Type B pancreatic cell (in vitro differentiated cells): ENCODE measurements around the gene ACTL8. TPM values are rescaled to one million over a fixed set of nuclear protein-coding genes. Genes with fewer than 3 reads are reported as not detected.

Experiments used
- DNase-seq: peaks from one replicate; pipeline ENCODE4 v3.0.0; 2021; ENCODE audit warnings: mixed read lengths; ENCODE audit not compliant: unreplicated experiment; ENCODE audit errors: extremely low spot score
- H3K27ac Mint-ChIP-seq: 2 replicates; pipeline ENCODE4 v1.8.0; 2021; ENCODE audit warnings: mild to moderate bottlenecking, mixed read lengths
- H3K27me3 Mint-ChIP-seq: 2 replicates; pipeline ENCODE4 v1.8.0; 2021; ENCODE audit warnings: mixed read lengths
- H3K36me3 Mint-ChIP-seq: 2 replicates; pipeline ENCODE4 v1.8.0; 2021; ENCODE audit warnings: mixed read lengths
- H3K4me1 Mint-ChIP-seq: one replicate; pipeline ENCODE4 v1.8.0; 2021; ENCODE audit warnings: mixed read lengths; ENCODE audit not compliant: unreplicated experiment
- H3K4me3 Mint-ChIP-seq: 2 replicates; pipeline ENCODE4 v1.8.0; 2021; ENCODE audit warnings: mild to moderate bottlenecking, mixed read lengths
- H3K9me3 Mint-ChIP-seq: 2 replicates; pipeline ENCODE4 v1.8.0; 2021; ENCODE audit warnings: mixed read lengths
- CTCF ChIP-seq: fragments of 200-600 bp; sonication (generic); conservative IDR thresholded peaks from 2 replicates; pipeline ENCODE4 v1.5.0; 2021; ENCODE audit warnings: antibody characterized with exemption, mild to moderate bottlenecking
- total RNA-seq: library from RNA; stranded (reverse); gene quantifications from 2 replicates; pipeline ENCODE4 v1.2.1, GENCODE V29; 2021; ENCODE audit warnings: low replicate concordance

Gene ACTL8
- total RNA-seq, 1 donor from 2014 or later, result 0.22 TPM

- no peaks in the 10 kb centered on the region for H3K4me1 Mint-ChIP-seq
- no peaks in the 10 kb centered on the region for H3K36me3 Mint-ChIP-seq
- peaks cover 20% of the 10 kb centered on the region for H3K27me3 Mint-ChIP-seq
- DNase-seq, result no peak
- no peaks in the 10 kb centered on the region for H3K9me3 Mint-ChIP-seq
- H3K4me3 Mint-ChIP-seq, result no peak overlapping the region
- H3K27ac Mint-ChIP-seq, result no peak overlapping the region
- TF ChIP-seq CTCF, result no peak
Observed at GRCh38 chr1:17874710-17875109, 119.6 kb downstream of the ACTL8 start.

- no peak for TF ChIP-seq CTCF
- H3K36me3 Mint-ChIP-seq, result no peaks in the 10 kb centered on the region
- H3K4me1 Mint-ChIP-seq, result no peaks in the 10 kb centered on the region
- DNase-seq, result no peak
- no peak overlapping the region for H3K4me3 Mint-ChIP-seq
- no peaks in the 10 kb centered on the region for H3K9me3 Mint-ChIP-seq
- H3K27ac Mint-ChIP-seq, result no peak overlapping the region
- peaks cover 26% of the 10 kb centered on the region for H3K27me3 Mint-ChIP-seq
Observed at GRCh38 chr1:17875171-17875881, 120.2 kb downstream of the ACTL8 start.

GRCh38 chr1:17875882-17876280 is 120.7 kb downstream of the ACTL8 start:
- TF ChIP-seq CTCF, result no peak
- no peak for DNase-seq
- no peak overlapping the region for H3K27ac Mint-ChIP-seq
- H3K36me3 Mint-ChIP-seq, result no peaks in the 10 kb centered on the region
- H3K9me3 Mint-ChIP-seq, result no peaks in the 10 kb centered on the region
- H3K27me3 Mint-ChIP-seq, result peaks cover 27% of the 10 kb centered on the region
- H3K4me1 Mint-ChIP-seq, result no peaks in the 10 kb centered on the region
- no peak overlapping the region for H3K4me3 Mint-ChIP-seq

Other genes with a start within 250 kb of the ACTL8 start
- 36.0 and 48.0 TPM in 2 replicates for gene ARHGEF10L, start 215.6 kb upstream of the ACTL8 start, total RNA-seq